ENCODE results near the gene MBD2.

Gene MBD2

DNA sequence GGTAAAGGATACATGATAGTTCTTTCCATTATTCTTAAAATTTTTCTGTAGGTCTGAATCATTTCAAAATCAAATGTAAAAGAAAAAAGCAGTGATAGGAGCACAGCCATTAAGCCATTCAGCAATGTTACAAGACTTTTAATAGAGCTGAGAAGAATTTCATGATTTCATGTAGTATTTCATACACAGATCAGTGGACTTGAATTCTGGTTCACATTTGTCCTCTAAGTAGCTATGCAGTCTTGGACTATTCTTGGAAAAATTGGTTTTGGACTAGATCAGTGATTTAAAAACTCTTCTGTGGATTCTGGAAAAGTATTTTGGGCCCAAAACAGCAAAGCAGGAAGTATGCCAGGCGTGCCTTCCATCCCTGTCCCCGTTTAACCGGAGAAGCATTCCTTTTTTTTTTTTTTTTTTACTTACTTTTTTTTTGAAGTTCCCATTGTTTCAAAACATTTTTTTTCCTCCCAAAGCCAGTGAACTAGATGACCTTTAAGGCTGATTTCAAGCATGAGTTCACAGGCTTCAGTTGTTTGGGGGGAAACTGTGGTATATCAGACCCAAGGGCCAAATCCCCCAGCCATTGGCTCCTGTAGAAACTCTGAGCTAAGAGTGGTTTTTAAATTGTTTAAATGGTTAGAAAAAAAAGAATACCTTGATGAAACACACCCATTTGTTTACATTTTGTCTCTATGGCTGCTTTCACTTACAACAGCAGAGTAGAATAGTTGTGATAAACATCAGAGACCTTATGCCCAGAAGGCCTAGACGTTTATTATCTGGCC, 27.3 kb upstream of the MBD2 start:
- TF ChIP-seq POLR2A (IDR thresholded peaks at IDR 0.05; ENCODE audit: low read depth, low read length), result no peak
- TF ChIP-seq POLR2AphosphoS5 (IDR thresholded peaks at IDR 0.05; ENCODE audit: low read depth, low read length), result no peak
- no peak for TF ChIP-seq TAF1 (IDR thresholded peaks at IDR 0.05; ENCODE audit: borderline replicate concordance, low read depth, low read length)
- FAIRE-seq (peak; percentile 27), DNase-seq (ENCODE audit: insufficient read length) (no peak)

DNA sequence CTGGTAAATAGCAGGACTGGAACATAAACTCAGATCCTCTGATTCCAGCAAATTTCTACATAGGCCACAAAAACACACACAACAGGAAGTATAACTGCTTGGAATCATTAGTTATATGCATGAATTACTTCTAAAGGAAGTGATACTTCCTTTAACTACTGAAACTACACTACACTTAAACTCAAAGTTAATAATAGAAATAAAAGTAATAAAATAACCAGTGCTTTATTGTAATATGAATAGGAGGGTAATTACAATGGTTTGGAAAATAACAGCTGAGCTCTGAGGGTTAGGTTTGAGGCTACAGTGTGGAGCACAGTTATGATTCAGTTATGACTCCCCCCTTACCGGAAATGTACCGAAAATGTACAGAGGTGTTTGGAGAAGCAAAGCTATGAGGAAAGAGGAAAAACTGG, 26.4 kb upstream of the MBD2 start:
- FAIRE-seq, result peak; percentile 88
- DNase-seq (ENCODE audit: insufficient read length), result no peak
- TF ChIP-seq POLR2A (IDR thresholded peaks at IDR 0.05; ENCODE audit: low read depth, low read length) (no peak), TAF1 (IDR thresholded peaks at IDR 0.05; ENCODE audit: borderline replicate concordance, low read depth, low read length) (no peak), POLR2AphosphoS5 (IDR thresholded peaks at IDR 0.05; ENCODE audit: low read depth, low read length) (no peak)

DNA sequence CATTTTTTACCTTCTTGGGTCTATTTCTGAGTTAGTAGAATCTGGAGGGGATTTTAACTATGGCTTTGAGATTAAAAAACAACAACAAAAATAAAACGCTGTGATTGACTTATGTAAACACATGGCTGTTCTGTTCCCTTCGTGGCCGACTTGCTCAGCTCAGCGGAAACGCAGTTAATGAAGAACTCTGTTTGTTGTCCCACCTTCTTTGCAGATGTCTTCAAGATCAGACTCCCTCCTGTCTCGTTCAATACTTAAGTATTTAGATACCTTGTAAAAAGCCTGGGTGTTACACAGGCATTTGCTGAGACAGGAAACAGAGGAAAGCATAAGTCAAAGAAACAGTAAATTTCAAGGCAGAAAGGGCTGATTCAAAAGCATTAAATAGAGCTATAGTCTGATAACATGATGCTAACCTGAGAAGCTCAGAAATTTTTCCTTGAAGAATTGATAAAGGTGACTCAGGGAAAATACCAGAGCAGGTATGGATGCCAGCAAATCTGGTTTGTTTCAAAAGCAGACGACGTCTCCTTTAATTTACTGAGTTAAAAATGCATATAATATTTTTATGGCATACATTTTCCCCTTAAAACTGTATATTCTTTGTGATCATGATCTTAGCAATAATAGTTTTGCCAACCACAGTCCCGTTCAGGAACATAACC, 23.2 kb upstream of the MBD2 start:
- FAIRE-seq (no peak), DNase-seq (ENCODE audit: insufficient read length) (no peak)
- no peak for TF ChIP-seq POLR2AphosphoS5 (IDR thresholded peaks at IDR 0.05; ENCODE audit: low read depth, low read length)
- no peak for TF ChIP-seq POLR2A (IDR thresholded peaks at IDR 0.05; ENCODE audit: low read depth, low read length)
- no peak for TF ChIP-seq TAF1 (IDR thresholded peaks at IDR 0.05; ENCODE audit: borderline replicate concordance, low read depth, low read length)

DNA sequence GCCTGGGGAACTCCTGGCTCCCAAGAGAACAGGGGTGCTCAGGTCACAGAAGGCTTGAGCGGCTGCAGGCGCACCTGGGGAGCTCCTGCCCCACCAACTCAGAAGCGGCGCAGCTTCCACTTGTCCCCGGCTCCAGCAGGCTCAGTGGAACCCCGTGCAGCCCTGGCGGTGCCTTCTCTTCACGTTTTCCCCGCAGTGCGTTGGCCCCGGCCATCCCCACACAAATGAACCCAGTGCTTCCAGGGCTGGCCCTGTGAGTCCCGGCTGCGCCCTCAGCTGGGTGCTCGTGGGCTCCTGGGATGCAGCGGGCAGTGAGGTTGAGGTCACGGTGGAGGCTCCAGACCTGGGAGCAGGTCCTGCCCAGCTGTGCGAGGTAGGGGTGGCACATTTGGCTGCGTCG, 17.9 kb upstream of the MBD2 start:
- FAIRE-seq (no peak), DNase-seq (ENCODE audit: insufficient read length) (no peak)

DNA sequence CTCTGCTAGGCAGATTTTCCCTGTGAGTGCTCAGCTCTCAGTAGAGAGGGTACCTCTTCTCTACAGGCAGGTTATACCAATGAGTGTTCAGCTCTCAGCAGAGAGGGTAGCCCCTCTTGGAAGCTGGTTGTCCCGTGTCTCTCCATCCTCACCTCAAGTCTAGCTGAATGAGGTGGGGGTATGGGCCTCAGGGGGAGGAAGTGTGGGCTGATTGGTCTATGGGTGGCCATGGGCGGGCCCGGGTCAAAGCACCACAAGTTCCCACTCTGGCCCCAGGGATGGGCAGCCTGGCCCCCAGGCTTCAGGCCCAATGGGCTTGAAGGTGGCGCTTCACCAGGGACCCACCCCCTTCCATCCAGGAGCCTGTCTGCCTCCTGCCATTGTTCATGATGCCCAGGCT, 17.0 kb upstream of the MBD2 start:
- DNase-seq (ENCODE audit: insufficient read length) (no peak), FAIRE-seq (no peak)
- TF ChIP-seq TAF1 (IDR thresholded peaks at IDR 0.05; ENCODE audit: borderline replicate concordance, low read depth, low read length) (no peak), POLR2A (IDR thresholded peaks at IDR 0.05; ENCODE audit: low read depth, low read length) (no peak), POLR2AphosphoS5 (IDR thresholded peaks at IDR 0.05; ENCODE audit: low read depth, low read length) (no peak)

More for the DNA sequence above, 17.9 kb upstream of the MBD2 start:
- TF ChIP-seq TAF1 (IDR thresholded peaks at IDR 0.05; ENCODE audit: borderline replicate concordance, low read depth, low read length) (no peak), POLR2A (IDR thresholded peaks at IDR 0.05; ENCODE audit: low read depth, low read length) (no peak), POLR2AphosphoS5 (IDR thresholded peaks at IDR 0.05; ENCODE audit: low read depth, low read length) (no peak)

DNA sequence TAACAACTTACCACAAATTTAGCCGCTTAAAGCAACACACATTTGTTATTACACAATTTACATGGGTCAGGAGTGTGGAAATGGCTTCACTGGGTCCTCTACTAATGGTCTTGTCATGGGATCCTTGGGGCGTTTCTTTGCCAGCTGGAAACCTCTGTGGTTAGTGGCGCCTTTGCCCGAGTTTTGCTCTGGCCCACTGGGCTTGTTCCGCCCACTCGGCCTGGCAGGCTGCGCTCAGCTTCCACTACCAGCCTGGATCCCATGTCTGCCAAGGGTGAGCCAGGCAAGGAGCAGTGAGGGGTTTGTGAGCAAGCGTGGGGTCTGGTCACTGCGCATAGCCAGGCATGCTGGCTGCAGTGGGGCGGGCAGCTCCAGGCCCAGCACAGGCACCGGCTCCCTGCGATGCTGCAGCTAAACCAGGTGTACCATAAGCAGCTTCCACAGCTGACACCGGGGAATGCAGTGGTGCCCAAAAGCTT, 16.2 kb upstream of the MBD2 start:
- no peak for DNase-seq (ENCODE audit: insufficient read length)
- TF ChIP-seq POLR2A (IDR thresholded peaks at IDR 0.05; ENCODE audit: low read depth, low read length) (no peak), TAF1 (IDR thresholded peaks at IDR 0.05; ENCODE audit: borderline replicate concordance, low read depth, low read length) (no peak), POLR2AphosphoS5 (IDR thresholded peaks at IDR 0.05; ENCODE audit: low read depth, low read length) (no peak)
- FAIRE-seq, result no peak

DNA sequence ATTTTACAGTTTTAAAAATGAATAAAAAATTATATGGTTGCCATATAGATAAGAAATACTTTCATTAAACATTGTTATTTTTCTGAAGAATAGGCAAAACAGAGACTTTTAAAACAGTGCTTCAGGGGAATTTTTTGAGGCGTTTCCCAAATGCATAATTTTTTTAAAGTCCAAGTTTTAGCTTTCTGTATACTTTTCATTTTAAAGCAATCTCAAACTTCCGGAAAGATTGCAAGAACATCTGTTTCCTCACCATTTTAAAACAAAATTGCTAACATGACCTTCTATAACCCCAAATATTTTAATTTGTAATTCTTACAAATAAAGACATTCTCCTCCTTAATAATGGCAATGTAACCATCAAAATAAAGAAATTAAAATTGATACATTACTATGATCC, 15.1 kb upstream of the MBD2 start:
- no peak for FAIRE-seq
- no peak for TF ChIP-seq POLR2AphosphoS5 (IDR thresholded peaks at IDR 0.05; ENCODE audit: low read depth, low read length)
- TF ChIP-seq POLR2A (IDR thresholded peaks at IDR 0.05; ENCODE audit: low read depth, low read length), result no peak
- no peak for TF ChIP-seq TAF1 (IDR thresholded peaks at IDR 0.05; ENCODE audit: borderline replicate concordance, low read depth, low read length)
- no peak for DNase-seq (ENCODE audit: insufficient read length)

DNA sequence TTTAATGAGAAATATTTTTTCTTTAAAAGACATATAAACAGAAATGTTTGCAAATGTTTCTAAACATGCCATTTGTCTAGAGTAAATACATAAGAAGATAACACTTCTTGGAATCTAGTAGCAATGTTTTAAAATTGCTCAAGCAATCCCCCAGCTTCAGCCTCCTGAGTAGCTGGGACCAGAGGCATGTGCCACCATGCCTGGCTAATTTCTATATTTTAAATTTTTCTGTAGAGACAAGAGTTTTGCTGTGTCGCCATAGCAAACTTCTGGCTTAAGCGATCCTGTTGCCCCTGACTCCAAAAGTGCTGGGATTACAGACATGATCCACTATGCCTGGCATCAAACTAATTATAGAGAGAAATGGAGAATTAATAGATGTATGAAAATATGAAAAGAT, 14.6 kb upstream of the MBD2 start:
- no peak for DNase-seq (ENCODE audit: insufficient read length)
- no peak for TF ChIP-seq POLR2A (IDR thresholded peaks at IDR 0.05; ENCODE audit: low read depth, low read length)
- FAIRE-seq, result no peak

DNA sequence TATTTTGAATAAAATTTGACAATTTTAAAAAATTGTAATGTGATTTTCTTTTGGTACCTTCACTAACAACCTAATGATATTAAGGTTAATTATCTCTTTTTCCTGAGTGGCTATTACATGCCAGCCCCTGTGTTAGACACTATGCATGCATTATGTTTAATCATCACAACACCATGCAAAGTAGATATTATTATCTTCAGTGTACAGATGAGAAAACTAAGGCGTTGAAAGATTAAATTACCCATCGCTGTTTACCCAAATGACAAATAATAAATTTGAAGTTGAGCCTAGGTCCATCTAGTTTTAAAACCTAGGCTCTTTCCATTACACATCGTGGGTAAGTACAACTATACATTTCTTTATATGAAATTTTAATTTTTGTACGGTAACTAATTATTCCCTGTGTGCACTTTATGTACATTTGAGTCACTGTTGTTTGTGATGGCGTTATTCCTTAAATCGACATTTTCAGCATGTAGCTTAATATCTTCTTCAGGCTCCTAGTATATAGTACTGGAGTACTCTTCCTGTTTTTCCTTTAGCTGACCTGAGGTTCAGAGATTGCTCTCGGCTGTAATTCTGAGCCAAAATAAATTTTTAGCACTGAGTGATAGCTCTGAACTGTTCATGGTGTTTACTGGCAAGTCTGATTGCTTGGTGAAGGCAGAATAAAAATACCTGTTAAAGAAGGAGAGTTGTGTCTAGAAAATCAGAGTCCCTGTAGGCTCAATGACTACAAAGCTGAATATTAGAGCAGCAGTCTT, 13.9 kb upstream of the MBD2 start:
- no peak for FAIRE-seq
- TF ChIP-seq POLR2A (IDR thresholded peaks at IDR 0.05; ENCODE audit: low read depth, low read length) (no peak), TAF1 (IDR thresholded peaks at IDR 0.05; ENCODE audit: borderline replicate concordance, low read depth, low read length) (no peak), POLR2AphosphoS5 (IDR thresholded peaks at IDR 0.05; ENCODE audit: low read depth, low read length) (no peak)
- no peak for DNase-seq (ENCODE audit: insufficient read length)

DNA sequence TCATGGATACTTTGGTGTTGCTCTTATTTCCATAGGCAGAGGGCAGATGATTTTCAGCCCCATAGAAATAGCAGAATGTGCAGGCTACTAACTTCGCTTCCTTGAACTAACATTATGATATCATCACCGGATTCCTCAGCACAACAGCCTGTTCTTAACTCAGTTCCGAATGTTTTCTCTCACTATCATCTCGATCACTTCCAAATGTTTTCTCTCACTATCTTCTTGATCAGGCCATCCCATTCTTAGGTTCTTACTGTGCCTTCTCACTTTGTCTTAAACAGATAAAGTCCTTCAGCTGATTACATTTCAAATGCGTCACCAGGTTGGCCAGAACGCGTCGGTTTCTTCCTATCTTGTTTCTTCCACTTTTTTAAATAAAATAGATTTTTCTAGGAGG, 11.4 kb upstream of the MBD2 start:
- no peak for FAIRE-seq
- DNase-seq (ENCODE audit: insufficient read length), result no peak

DNA sequence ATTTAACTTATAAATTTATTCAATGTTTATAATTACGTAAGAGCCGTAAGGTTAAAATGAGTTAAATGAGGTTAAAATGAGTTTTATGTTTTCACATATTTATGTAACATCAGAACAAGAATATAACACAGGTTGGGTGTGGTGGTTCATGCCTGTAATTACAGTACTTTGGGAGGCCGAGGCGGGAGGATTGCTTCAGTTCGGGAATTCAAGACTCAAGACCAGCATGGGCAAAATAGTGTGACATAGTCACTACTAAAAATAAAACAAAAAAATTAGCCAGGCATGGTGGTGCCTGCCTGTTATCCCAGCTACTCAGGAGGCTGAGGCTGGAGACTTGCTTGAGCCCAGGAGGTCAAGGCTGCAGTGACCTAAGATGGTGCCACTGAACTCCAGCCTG, 9.3 kb upstream of the MBD2 start:
- DNase-seq (ENCODE audit: insufficient read length) (no peak), FAIRE-seq (no peak)
- no peak for TF ChIP-seq POLR2AphosphoS5 (IDR thresholded peaks at IDR 0.05; ENCODE audit: low read depth, low read length)
- no peak for TF ChIP-seq POLR2A (IDR thresholded peaks at IDR 0.05; ENCODE audit: low read depth, low read length)
- TF ChIP-seq TAF1 (IDR thresholded peaks at IDR 0.05; ENCODE audit: borderline replicate concordance, low read depth, low read length), result no peak

More for the DNA sequence above, 11.4 kb upstream of the MBD2 start:
- TF ChIP-seq TAF1 (IDR thresholded peaks at IDR 0.05; ENCODE audit: borderline replicate concordance, low read depth, low read length) (no peak), POLR2A (IDR thresholded peaks at IDR 0.05; ENCODE audit: low read depth, low read length) (no peak), POLR2AphosphoS5 (IDR thresholded peaks at IDR 0.05; ENCODE audit: low read depth, low read length) (no peak)

Data from GM12892 (cell line).